ENCODE data around the gene WDPCP.
"Not testable (repeated sequence)": the region's sequence is repeated elsewhere in the genome, so short reads cannot be mapped to it uniquely, and the experiment has no call there.

The WDPCP gene

DNA sequence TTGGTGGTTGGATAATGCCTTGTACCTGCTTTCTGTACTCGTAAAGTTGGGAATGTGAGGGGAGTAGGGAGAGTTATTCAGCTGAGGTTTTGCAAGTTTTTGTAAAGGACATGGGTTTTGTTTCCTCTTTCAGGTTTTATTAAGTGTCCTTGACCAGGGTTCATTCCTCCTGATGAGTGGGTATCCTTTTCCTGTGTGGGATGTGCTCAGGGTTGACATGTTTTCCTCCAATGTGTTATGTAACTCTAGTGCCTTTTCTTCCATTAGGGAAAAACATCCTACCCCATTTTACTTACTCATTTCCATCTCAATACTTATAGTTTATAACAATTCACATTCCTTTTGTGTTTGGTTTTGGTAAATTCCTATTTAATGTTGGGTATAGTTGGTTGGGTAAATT is 489.2 kb downstream of the WDPCP start:
- no peak for DNase-seq (ENCODE audit: low spot score)

- DNase-seq (ENCODE audit: low spot score) = no peak
Measured at GRCh38 chr2:63096491-63096890, 491.8 kb downstream of the WDPCP start.

GRCh38 chr2:63093502-63093901 is 494.8 kb downstream of the WDPCP start:
- DNase-seq (ENCODE audit: low spot score) = no peak

DNA sequence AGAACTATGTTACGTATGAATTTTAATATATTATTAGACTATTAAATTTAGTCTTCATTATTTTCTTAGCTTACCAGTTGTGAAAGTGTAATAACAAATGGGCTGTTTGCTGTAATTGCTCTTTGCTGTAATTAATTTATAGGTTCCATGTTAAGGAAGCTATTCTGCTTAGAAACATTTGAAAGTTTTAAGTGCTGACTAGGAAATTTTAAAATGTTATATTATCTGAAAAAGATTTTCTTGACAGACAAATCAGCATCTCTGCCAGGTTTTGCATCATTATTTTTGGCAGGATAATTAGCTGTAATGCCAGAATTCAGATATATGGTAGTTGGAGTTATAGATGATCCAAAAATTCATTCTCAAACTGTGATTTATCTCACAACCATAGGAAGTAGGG is 495.4 kb downstream of the WDPCP start:
- DNase-seq (ENCODE audit: low spot score) = no peak

DNA sequence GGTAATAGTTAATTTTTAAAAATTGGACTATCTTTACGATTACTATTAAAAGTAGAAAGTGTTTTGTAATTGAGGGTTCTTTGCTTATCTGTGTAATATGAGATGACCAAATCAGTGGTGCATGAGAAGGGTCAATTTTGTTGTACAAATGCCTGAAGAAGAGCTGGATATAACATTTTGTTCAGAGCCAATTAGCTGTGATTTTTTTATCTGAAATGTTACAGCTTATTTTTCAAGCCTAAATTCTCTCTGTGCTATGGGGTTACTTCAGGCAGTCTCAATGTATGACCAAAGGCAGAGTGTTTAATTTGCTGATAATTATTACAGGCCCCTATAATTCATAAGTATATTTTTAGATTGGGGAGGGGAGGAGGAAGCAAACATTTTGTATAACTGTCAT is 495.9 kb downstream of the WDPCP start:
- DNase-seq (ENCODE audit: low spot score) = no peak

GRCh38 chr2:63086687-63087086 is 501.6 kb downstream of the WDPCP start:
- DNase-seq (ENCODE audit: low spot score) = no peak

- DNase-seq (ENCODE audit: low spot score) = no peak
Measured at GRCh38 chr2:63081404-63081803, 506.9 kb downstream of the WDPCP start.

GRCh38 chr2:63078852-63079606 is 509.2 kb downstream of the WDPCP start:
- DNase-seq (ENCODE audit: low spot score) = peak; percentile 67

DNA sequence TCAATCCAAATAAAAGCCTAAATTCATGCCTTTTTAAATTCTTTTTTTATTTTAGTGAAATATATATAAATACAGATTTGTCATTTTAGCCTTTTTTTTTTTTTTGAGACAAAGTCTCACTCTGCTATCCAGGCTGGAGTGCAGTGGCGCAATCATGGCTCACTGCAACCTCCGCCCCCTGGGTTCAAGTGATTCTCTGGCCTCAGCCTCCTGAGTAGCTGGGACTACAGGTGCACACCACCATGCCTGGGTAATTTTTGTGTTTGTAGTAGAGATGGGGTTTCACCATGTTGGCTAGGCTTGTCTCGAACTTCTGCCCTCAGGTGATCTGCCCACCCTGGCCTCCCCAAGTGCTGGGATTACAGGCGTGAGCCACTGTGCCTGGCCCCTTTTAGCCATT is 513.9 kb downstream of the WDPCP start:
- DNase-seq (ENCODE audit: low spot score) = not testable (repeated sequence)

- DNase-seq (ENCODE audit: low spot score) = no peak
Measured at GRCh38 chr2:63073994-63074393, 514.3 kb downstream of the WDPCP start.

DNA sequence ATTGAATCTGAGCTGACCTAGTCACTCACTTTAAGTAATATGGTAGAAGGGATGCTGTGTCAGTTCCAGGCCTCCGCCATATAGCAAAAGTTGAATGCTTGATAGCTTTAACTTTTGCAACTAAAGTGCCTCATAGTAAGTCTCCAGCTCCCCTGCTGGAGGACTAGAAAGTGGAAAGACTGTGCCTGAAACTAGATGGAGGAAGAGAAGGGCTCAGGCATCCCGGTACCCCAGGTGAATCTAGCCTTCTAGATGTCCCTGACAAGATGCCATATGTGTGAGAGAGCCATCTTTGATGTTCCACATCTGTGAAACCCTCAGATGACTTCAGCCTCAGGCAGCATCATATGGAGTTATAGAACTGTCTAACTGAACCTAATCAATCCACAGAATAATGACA is 516.6 kb downstream of the WDPCP start:
- no peak for DNase-seq (ENCODE audit: low spot score)
